Measurements from ENCODE around the gene EVI5. TPM values are rescaled to one million over a fixed set of nuclear protein-coding genes. Genes with fewer than 3 reads are reported as not detected.

Gene EVI5
- total RNA-seq, 4 donors from 2014 or later, result 48.7 to 70.7 (median 50.8) TPM

DNA sequence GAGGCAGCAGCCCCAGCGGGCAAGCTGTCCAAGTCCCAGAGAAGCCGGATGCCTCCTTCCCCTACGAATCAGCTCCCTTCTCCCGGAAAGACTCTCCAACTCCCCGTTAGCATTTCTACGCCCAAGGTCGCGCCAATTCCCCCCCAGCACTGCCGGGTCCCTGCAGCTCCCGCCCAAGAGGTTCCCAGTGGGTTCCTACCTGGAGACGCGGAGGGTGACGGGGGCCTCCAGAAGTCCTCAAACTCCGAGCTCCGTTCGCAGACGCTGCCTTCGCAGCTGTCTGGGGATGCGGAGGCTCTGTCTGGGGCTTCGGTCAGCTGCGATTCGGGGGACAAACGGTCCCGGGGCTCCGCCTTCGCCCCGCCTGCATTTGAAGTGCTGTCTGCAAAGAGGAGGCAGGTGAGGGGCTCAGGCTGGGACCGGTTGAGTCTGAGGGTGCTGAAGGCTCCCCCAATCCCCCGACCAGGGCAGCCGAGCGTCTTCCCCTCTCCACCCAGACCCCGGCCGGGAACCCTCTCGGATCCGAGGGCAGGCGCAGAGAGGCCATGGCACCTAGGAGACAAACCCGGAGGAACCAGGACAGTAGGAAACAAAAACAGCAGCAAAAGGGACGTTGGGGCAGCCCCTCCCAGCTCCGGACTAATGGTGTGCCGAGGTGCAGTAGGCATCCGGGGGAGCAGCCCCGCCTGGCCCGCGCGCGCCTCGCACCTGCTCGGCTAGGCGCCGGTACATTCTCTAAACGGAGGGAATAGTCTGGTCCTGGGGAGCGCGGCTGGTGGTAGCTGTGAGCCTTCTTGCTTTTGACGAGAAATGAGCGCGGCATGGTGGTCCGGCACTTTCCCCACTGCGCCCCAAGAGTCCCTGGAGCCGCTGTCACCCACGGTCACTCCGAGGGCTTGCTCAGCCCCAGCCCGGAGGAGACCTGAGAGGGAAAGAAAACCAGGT, 302.0 kb downstream of the EVI5 start:
- Histone ChIP-seq H3K27ac (peak overlapping the region in 1 of 4 donors; percentile 34), H3K36me3 (no peaks in the 10 kb centered on the region), H3K4me3 (peak overlapping the region; percentile 4 to 54 (median 46)), H3K27me3 (peaks cover 5 to 88% of the 10 kb centered on the region in 2 donors), H3K9me3 (no peaks in the 10 kb centered on the region), H3K4me1 (peaks cover 0 to 70% (median 56%) of the 10 kb centered on the region in 4 donors)
- WGBS, 2 donors, result 2% methylated on average over 52 to 62 of the region's 62 CpGs
- DNase-seq (ENCODE audit: low spot score in 2 of 2), result no peak
- TF ChIP-seq POLR2A (IDR thresholded peaks at IDR 0.05) (no peak), EP300 (IDR thresholded peaks at IDR 0.05) (no peak)
- TF ChIP-seq, protein P1, sequence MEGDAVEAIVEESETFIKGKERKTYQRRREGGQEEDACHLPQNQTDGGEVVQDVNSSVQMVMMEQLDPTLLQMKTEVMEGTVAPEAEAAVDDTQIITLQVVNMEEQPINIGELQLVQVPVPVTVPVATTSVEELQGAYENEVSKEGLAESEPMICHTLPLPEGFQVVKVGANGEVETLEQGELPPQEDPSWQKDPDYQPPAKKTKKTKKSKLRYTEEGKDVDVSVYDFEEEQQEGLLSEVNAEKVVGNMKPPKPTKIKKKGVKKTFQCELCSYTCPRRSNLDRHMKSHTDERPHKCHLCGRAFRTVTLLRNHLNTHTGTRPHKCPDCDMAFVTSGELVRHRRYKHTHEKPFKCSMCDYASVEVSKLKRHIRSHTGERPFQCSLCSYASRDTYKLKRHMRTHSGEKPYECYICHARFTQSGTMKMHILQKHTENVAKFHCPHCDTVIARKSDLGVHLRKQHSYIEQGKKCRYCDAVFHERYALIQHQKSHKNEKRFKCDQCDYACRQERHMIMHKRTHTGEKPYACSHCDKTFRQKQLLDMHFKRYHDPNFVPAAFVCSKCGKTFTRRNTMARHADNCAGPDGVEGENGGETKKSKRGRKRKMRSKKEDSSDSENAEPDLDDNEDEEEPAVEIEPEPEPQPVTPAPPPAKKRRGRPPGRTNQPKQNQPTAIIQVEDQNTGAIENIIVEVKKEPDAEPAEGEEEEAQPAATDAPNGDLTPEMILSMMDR (IDR thresholded peaks at IDR 0.05), result no peak

DNA sequence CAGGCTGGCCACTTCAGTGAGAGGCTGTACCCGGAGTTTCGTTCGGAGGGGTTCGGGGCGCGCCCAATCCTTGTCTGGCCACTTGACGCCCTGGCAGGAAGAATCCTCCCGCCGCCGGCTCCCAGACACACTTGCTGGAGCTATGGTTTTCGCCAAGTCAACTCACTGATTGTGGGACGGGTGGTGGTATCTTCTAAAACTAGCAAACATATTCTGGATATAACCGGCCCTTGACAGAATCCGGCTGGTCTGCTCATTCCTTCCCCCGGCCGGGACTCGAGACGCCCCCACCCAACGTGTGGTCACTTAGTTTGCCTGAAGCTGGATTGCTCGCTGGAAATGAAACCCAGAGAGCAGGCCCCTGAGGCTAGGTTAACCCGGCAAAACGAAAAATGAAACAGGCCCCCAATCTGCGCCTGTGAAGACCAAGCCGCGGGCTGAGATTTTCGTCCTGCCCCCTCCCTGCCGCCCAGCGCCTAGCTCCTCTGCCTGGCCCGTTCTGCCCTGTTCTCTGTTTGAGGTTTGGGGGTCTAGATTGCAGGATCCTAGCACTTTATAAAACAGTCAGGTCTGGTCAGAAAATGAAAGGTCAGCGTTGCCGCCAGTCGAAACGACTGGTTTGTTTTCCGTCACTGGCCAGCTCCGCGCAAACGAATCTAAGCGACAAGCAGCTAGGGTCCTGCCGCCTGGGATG, 302.8 kb downstream of the EVI5 start:
- TF ChIP-seq POLR2A (IDR thresholded peaks at IDR 0.05) (no peak), EP300 (IDR thresholded peaks at IDR 0.05) (no peak)
- TF ChIP-seq, protein P1 (IDR thresholded peaks at IDR 0.05), result no peak
- 7 to 13% methylated on average over 37 to 39 of the region's 39 CpGs for whole genome bisulfite sequencing, 2 donors
- peaks cover 0 to 70% (median 56%) of the 10 kb centered on the region in 4 donors for H3K4me1 ChIP-seq

DNA sequence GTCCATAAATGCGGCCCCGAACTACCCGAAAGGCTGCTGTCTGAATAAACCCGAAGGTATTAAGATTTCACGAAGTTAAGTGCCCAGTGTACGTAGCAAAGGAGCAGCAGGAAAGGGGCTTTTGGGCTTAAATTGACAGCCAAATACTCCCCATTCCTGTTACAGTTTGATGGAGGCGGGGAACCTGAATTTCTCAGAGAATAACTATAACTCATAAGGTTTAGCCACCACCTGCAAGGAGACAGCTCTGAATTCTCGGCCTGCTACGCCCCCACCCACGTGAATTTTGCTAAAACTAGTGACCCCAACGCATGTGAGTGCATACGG, 303.3 kb downstream of the EVI5 start:
- no peaks in the 10 kb centered on the region for H3K36me3 ChIP-seq
- H3K4me1 ChIP-seq, result peaks cover 0 to 64% (median 54%) of the 10 kb centered on the region in 4 donors
- DNase-seq (ENCODE audit: low spot score in 2 of 2), result no peak
- no peak overlapping the region for H3K27ac ChIP-seq
- WGBS, 2 donors, result 17 to 30% methylated on average over 12 of the region's 12 CpGs
- peak overlapping the region in 1 of 4 donors; percentile 50 for H3K4me3 ChIP-seq
- H3K27me3 ChIP-seq, result peaks cover 5 to 75% of the 10 kb centered on the region in 2 donors
- TF ChIP-seq EP300 (IDR thresholded peaks at IDR 0.05), result no peak
- no peak for TF ChIP-seq POLR2A (IDR thresholded peaks at IDR 0.05)
- TF ChIP-seq, protein P1 (IDR thresholded peaks at IDR 0.05), result no peak
- no peaks in the 10 kb centered on the region for H3K9me3 ChIP-seq

More for the DNA sequence above, 302.8 kb downstream of the EVI5 start:
- H3K4me3 ChIP-seq, result peak overlapping the region; percentile 4 to 54 (median 46)
- DNase-seq (ENCODE audit: low spot score in 2 of 2), result no peak
- no peak overlapping the region for H3K27ac ChIP-seq
- no peaks in the 10 kb centered on the region for H3K9me3 ChIP-seq
- no peaks in the 10 kb centered on the region for H3K36me3 ChIP-seq
- peaks cover 5 to 79% of the 10 kb centered on the region in 2 donors for H3K27me3 ChIP-seq

DNA sequence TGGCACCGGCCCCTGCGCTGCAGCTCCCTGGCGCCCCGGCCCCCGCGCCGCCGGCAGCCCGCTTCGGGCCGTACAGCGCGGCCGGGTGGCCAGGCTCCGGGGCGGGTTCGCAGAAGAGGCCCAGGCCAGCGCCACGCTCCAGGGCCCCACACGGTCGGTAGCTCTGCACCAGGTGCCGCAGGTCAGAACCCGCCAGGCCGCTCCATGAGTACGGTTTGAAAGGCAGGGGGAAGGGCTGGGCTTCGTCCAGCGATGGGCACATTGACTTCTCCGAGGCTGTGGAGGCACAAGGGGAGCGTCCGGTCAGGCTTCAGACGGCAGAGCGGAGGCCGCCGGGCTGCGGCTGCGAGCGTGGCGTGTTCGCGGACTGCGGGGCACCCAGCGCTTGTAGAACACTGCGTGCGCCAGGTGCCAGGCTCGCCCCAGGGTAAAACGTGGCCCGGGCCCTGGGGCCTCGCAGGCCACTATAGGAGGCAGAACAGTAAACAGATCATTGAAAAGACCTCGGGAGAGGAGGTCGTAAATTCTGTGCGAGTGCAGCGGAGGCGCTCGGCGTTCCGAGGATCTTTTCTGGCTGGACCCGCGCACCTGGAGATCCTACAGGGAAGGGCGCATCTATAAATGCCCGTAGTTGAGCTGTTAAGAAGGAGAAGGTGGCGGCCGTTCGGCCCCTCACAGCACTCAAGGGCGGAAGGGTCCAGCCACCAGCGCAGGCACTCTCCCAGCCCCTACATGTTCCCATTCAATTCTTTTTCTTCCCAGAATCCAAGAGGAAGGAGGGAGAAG, 303.9 kb downstream of the EVI5 start:
- Histone ChIP-seq H3K27me3 (peaks cover 5 to 69% of the 10 kb centered on the region in 2 donors), H3K27ac (no peak overlapping the region), H3K4me3 (peak overlapping the region in 1 of 4 donors; percentile 20), H3K4me1 (peaks cover 0 to 59% (median 50%) of the 10 kb centered on the region in 4 donors), H3K9me3 (no peaks in the 10 kb centered on the region), H3K36me3 (no peaks in the 10 kb centered on the region)
- DNase-seq (ENCODE audit: low spot score in 2 of 2), result no peak
- TF ChIP-seq EP300 (IDR thresholded peaks at IDR 0.05) (no peak), POLR2A (IDR thresholded peaks at IDR 0.05) (no peak)
- TF ChIP-seq, protein P1 (IDR thresholded peaks at IDR 0.05), result no peak
- 9 to 23% methylated on average over 39 to 65 of the region's 65 CpGs for WGBS, 2 donors

All from tibial nerve (tissue), 4 donors.